Eye (tissue), 1 donor: ENCODE results near the gene STARD9.
"Not testable (repeated sequence)": the region's sequence is repeated elsewhere in the genome, so short reads cannot be mapped to it uniquely, and the experiment has no call there.

ENCODE experiments used
- DNase-seq: peaks from one replicate; pipeline ENCODE4 v3.0.0-alpha.2; 2015

Gene STARD9

GRCh38 chr15:42591238-42591934 lies 16.0 kb downstream of the STARD9 start:
- no peak for DNase-seq

GRCh38 chr15:42592716-42593115 lies 17.3 kb downstream of the STARD9 start:
- no peak for DNase-seq

DNA sequence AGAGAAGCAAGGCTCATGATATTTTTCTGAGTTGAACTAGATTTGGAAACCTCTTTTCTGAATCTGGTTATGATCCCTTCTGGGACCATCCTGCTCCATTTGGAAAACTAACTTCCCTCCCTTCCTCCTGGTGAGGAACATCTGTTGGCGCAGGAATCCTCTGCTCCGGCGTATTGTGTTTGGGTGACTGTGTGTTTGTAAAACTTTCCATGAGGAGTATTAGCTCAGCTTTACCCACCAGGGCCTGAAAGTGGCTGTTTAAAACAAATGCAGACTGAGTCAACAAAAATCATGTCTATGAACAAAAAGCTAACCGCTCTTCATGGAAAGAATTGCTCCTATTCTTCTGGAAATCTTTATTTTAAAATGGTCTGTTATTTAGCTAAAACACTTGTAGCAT lies 17.7 kb downstream of the STARD9 start:
- DNase-seq = no peak

DNA sequence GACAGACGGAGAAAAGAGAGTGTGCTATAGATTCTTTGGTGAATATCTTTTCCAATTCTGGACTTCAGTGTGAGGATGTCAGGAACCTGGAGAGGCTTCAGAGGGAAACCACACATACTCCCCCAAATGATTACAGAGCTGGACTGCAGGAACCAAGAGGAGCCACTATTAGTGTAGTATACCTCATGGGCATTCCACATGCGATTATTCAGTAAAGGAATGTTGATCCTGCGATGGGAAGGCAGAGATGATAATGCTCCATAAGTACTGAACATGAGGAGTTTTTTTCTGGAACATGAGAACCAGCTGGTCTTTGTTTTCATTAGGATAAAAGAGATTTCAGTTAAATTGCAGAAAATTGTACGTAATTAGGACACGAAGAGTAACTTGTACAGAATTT lies 18.7 kb downstream of the STARD9 start:
- DNase-seq = no peak

- DNase-seq = peak; percentile 63
Observed at GRCh38 chr15:42595626-42596240, 20.3 kb downstream of the STARD9 start.

GRCh38 chr15:42601316-42601715 lies 25.9 kb downstream of the STARD9 start:
- DNase-seq = not testable (repeated sequence)

DNA sequence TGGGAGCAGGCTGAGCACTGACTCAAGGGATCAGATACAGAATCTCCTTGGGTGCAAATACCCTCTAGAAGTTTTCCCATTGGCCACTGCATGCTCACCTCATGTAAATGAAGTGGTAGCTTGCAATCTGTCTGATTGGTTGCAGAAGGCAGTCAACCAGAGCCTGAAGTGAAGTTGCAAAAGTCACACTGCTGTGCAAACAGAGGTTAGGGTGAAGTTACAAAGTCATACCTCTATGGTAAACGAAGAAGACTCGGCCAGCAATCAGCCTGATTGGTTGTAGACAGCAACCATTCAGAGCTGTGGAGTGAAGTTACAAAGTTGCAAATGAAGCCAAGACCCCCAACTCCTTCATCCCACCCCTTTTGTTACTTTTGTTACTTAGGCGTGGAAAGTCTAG lies 27.1 kb downstream of the STARD9 start:
- DNase-seq = no peak

- DNase-seq = no peak
Observed at GRCh38 chr15:42603978-42604377, 28.6 kb downstream of the STARD9 start.

DNA sequence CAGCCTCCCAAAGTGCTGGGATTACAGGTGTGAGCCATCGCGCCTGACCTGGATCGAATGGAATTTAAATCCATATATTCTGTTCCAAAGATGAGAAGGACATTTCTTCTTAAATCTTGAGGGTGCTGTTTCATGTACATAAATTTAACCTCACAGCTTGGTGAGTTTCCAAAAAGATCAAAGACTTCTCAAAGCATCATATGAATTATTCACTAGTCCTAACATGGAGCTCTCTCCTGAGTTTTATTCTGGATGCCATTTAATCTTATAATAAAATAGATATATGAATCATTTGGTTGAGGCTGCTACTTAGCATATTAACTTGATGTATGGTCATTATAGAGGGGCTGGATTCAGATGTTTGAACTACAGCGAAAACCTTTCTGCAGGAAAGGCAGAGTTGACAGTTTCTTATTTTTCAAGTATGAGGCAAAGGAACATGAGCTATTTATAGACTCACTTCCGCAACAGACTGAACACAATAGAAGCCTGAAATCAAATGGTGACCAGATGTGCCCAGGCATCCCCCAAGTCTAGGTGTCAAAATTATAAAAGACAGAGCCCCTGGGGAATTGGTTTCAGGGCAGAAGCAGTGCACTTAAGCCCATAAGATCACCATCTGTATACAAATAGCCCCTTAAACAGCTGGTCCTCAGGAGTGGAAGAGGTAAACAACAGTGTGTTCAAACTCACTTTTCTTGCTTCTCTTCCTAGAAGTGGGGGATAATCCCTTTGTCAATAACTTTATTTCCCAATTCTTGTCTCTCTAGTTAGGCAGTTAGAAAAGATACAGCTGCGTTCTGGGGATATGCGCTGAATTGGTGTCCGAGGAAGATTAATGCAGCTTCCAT lies 29.7 kb downstream of the STARD9 start:
- peak; percentile 45 for DNase-seq

DNA sequence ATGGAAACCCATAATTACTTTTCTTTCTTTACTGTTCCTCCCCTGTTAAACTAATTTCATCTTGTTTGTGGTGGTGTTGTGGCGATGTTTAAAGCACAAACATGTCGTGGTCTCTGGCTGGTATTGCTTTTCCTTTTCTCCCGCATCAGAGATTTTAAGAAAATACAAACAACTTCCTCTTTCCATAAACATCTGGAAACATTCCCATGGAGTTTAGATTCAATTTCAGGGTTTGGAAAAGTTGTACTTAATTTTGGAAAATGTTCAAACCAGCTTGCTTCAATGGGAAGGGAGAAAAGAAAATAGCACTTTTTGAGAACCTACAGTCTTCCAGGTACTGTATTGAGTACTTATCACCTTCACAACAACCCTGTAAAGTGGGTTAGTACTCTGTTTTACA lies 30.4 kb downstream of the STARD9 start:
- peak; percentile 34 for DNase-seq

DNA sequence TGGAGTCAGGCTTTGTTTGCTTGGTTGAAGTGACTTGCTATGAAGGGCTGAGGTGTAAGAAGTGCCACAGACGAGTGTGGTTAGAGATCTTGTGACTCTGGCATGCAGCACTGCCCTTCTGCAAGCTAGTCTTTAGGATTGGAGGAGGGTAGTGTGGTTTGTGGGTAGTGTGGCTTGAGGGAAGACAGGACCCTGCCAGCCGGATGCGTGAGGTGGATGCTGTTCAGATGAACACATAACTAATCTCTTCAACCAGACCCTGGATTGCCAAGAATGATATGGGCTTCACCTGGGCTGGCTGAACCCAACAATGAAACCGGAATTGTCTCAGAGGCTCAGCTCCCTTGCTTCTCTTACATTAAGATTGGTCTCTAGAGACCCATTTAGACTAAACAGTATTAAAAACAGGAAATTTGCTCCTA lies 32.7 kb downstream of the STARD9 start:
- DNase-seq = no peak

DNA sequence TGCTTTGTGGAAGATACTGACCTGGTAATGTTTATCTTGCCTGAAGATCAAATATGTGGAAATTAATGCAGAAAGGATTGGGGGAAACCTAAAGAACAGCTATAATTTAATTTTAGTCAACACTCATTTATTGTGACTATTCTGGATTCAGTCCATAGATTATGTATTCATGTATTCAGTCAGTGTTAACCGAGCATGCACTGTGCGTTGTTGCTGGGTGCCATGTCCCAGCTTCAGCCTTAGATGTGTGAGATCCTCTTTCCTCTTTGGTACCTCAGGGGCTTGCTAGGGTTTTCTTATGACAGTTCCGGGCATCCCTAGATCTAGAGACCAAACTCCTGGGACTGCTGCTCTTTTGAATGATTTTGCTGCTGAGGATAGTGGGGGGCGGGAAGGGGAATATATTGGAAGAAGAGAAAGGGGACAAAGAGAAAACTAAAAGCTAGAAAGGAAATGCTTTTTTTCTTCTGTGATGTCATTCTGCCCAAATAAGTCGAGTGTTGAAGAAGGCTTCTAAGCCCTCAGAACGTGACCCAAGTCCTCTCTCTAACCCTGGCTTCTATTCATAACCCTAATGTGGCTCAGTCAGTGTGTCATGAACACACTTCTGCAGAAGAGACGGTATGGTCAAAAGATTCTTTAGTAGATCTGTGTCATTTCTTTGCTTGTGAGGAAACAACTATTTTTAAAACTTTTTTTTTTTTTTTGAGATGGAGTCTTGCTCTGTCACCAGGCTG lies 33.5 kb downstream of the STARD9 start:
- no peak for DNase-seq

- DNase-seq = no peak
Observed at GRCh38 chr15:42611532-42611931, 36.1 kb downstream of the STARD9 start.

DNA sequence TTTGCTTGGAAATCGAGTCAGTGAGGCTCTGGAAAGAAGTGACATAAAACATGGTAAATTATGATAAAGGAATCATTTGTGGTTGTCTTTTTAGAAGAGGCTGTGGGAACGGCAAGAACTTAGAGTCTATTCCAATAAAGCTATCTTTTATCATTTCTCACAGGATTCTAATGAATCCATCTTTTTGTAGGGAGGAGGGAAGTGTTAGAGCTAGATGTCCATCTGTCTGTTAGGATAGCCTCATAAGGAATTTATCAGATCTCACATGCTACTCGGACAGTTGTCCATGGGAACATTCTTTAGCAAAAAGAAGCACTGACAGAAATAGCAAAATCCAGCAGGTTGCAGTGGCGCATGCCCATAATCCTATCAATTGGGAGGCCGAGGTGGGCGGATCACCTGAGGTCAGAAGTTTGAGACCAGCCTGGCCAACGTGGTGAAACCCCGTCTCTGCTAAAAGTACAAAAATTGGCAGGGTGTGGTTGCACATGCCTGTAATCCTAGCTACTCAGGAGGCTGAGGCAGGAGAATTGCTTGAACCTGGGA lies 37.0 kb downstream of the STARD9 start:
- no peak for DNase-seq

DNA sequence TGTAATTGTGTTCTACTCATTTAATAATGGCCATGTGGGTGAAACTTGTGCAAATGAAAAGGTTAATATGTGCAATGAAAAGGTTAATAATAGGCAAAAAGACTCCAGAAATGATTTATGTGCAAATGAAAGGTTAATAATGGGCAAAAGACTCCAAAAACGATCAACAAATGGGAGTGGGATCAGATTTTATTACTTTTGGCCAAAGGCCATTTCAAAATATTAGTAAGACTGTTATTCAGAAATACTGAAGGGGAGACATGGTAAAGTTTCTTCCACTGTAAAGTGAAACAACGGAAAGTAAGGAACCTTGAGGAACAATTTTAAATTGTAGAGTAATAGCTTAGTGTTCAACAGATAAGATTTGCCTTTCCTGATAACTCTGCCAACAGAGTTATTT lies 40.7 kb downstream of the STARD9 start:
- DNase-seq = no peak

DNA sequence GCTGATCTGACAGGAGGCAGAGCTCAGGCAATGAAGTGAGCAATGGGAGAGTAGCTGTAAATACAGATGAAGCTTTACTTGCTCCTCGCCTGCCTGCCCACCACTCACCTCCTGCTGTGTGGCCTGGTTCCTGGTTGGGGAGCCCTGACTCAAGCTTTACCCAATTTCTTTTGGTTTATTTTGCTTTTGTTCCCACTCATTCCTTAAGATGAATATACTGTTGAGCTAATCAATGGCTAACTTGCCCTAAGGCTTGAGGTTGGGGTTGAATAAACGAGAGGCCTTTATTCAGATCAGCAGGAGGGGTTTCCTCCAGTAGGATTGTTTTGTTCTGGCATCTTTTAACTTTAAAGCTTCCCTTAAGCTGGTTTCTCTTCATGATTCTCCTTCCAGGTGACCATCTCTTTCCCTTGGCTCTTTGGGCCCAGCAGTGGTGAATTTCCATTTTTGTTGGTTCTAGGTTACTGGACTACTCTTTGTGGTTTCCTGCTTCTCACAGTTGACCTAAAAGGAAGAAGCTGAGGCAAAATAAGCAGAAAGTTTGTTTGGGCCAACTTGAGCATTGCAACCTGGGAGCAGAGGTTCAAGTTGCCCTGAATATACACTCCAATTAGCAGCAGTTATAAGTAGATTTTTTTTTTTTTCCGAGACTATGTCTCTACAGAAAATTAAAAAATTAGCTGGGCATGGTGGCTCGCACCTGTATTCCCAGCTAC lies 44.4 kb downstream of the STARD9 start:
- DNase-seq = no peak

DNA sequence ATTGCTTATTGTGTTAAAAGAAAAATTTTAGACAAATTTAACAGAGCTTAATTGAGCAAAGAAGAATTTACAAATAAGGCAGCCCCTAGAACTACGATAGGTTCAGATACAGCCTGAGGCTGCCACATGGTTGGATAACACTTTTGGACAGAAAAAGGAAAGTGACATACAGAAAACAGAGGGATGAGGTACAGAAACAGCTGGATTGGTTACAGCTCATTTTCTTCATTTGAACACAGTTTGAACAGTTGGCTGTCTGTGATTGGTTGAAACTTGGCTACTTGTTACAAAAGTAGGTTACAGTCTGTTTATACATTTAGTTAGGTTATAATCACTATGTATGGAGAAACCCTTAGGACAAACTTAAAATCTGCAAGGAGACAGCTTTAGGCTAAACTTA lies 46.0 kb downstream of the STARD9 start:
- no peak for DNase-seq

GRCh38 chr15:42621996-42622925 lies 46.9 kb downstream of the STARD9 start:
- no peak for DNase-seq

GRCh38 chr15:42623951-42624350 lies 48.5 kb downstream of the STARD9 start:
- DNase-seq = no peak

DNA sequence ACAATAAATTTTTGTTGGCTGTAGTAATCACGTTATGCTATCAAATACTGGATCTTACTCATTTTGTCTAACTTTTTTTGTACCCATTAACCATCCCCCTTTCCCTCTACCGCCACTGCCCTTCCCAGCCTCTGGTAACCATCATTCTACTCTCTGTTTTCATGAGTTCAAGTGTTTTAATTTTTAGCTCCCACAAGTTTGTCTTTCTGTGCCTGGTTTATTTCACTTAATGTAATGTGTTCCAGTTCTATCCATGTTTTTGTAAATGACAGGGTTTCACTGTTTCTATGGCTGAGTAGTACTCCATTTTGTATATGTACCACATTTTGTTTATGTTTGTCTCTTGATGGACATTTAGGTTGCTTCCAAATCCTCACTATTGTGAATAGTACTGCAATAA lies 52.1 kb downstream of the STARD9 start:
- no peak for DNase-seq

DNA sequence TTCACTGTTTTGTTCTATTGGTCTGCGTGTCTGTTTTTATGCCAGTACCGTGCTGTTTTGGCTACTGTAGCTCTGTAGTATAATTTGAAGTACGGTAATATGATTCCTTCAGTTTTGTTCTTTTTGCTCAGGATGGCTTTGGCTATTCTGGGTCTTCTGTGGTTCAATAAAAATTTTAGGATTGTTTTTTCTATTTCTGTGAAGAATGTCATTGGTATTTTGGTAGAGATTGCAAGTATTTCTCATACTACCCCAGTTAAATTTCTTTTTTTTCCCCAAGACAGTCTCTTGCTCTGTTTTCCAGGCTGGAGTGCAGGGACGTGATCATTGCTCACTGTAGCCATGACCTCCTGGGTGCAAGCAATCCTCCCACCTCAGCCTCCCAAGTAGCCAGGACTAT lies 53.4 kb downstream of the STARD9 start:
- no peak for DNase-seq
